ENCODE results near the gene MCEMP1. TPM values are rescaled to one million over a fixed set of nuclear protein-coding genes. Genes with fewer than 3 reads are reported as not detected.

The MCEMP1 gene
- total RNA-seq, 1 donor from 2014 or later: not detected

DNA sequence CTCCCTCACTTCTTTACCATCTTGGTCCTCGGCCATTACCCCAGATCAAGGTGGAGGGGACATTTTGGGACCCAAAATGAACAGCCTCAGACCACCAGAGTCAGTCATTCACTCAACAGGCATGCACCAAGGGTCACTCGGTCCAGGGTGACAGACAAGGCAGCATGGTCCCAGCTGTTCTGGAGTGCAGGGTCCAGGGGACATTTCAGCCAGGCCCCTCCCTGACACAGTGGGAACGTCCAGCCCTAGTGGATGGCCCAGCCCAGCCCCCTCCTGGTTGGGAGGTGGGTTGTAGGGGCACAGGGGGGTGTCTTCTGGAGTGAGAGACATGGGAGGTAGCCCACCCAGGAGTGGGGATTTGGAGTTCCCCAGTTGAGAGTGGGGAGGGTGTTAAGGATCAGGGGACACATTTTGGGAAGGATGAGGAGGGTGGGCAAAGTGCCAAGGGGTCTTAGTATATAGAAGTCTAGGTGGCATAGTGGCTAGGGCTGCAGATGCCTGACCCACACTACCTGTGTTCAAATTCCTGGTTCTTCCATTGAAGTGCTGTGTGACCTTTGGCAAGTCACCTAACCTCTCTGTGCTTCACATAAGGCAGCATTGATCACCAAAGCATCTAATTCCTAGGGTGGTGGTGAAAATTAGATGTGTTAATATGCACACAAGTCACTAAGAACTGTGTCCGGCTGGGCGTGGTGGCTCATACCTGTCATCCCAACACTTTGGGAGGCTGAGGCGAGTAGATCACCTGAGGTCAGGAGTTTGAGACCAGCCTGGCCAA is 27.6 kb downstream of the MCEMP1 start:
- no peak for DNase-seq (ENCODE audit: low spot score, unreplicated experiment)
- Mint-ChIP-seq H3K4me1 (ENCODE audit: low read depth) (no peaks in the 10 kb centered on the region), H3K9me3 (ENCODE audit: low read depth) (no peaks in the 10 kb centered on the region), H3K4me3 (ENCODE audit: low read depth) (no peak overlapping the region), H3K27me3 (peaks cover 43% of the 10 kb centered on the region), H3K27ac (no peak overlapping the region), H3K36me3 (ENCODE audit: insufficient read depth) (no peaks in the 10 kb centered on the region)
- TF ChIP-seq, protein P1, sequence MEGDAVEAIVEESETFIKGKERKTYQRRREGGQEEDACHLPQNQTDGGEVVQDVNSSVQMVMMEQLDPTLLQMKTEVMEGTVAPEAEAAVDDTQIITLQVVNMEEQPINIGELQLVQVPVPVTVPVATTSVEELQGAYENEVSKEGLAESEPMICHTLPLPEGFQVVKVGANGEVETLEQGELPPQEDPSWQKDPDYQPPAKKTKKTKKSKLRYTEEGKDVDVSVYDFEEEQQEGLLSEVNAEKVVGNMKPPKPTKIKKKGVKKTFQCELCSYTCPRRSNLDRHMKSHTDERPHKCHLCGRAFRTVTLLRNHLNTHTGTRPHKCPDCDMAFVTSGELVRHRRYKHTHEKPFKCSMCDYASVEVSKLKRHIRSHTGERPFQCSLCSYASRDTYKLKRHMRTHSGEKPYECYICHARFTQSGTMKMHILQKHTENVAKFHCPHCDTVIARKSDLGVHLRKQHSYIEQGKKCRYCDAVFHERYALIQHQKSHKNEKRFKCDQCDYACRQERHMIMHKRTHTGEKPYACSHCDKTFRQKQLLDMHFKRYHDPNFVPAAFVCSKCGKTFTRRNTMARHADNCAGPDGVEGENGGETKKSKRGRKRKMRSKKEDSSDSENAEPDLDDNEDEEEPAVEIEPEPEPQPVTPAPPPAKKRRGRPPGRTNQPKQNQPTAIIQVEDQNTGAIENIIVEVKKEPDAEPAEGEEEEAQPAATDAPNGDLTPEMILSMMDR (IDR thresholded peaks at IDR 0.05; ENCODE audit: unreplicated experiment): no peak

DNA sequence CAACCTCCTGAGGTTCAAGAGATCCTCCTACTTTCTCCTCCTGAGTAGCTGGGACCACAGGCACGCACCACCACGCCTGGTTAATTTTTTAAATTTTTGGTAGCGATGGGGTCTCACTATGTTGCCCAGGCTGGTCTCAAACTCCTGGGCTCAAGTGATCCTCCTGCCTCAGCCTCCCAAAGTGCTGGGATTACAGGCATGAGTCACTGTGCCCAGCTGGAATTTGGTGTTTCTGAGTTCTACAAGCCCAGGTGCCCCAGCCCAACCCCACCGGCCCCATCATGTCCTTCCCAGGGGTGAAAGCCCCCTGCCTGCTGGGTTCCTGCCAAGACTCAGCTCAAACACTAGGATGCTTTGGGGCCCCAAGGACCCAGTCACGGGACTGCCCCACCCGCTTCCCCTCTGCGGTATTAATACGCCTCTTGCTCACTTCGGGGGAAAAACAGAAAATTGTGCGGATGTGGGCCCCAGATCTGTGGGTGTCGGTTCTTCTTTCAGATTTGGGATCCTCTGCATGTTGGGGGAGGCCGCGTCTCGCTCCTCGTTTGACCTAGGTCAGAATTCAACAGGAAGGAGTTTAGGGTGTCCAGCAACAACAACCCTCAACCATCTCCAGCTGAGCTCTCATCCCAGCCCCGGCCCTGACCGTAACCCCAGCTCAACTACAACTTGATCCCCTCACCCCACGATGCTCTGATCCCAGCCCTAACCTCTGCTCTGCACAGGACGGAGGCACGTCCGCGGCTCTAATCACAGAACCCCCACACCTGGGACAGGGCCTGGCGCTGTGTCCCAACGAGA is 28.7 kb downstream of the MCEMP1 start:
- DNase-seq (ENCODE audit: low spot score, unreplicated experiment): no peak
- H3K27ac Mint-ChIP-seq: no peak overlapping the region
- no peaks in the 10 kb centered on the region for H3K4me1 Mint-ChIP-seq (ENCODE audit: low read depth)
- no peaks in the 10 kb centered on the region for H3K36me3 Mint-ChIP-seq (ENCODE audit: insufficient read depth)
- TF ChIP-seq, protein P1 (IDR thresholded peaks at IDR 0.05; ENCODE audit: unreplicated experiment): no peak
- no peaks in the 10 kb centered on the region for H3K9me3 Mint-ChIP-seq (ENCODE audit: low read depth)
- H3K27me3 Mint-ChIP-seq: peaks cover 39% of the 10 kb centered on the region
- H3K4me3 Mint-ChIP-seq (ENCODE audit: low read depth): no peak overlapping the region

DNA sequence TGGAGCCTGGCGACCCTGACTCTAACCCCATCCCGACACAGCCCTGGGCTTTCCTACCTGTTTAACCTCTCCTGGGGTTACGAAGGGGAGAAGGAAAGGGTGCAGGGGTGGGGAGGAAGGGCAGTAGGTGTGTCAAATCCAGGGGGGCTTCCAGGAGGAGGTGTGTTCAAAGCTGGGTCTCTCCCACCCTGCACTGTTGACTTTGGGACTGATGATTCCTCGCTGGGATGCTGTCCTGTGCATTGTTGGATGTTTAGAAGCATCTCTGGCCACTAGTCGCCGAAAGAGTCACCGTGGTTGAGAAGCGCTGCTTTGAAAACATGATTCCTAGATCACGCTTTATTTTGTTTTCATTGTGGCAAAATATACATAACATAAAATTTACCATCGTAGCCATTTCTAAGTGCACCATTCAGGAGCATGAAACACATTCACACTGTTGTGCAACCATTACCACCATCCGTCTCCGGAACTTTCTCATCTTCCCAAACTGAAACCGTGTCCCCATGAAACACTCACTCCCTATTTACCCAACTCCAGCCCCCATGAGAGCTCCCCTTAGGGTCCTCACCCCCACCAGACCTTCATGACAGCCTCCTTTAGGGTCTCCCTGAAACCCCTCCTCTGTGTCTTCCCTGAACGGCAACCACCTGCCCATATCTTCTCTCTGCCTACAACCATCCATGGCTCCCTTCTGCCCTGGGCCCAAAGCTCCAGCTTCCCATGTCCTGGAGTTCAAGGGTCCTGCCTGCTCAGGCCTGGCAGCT is 29.5 kb downstream of the MCEMP1 start:
- Mint-ChIP-seq H3K27me3 (peaks cover 41% of the 10 kb centered on the region), H3K4me1 (ENCODE audit: low read depth) (no peaks in the 10 kb centered on the region), H3K9me3 (ENCODE audit: low read depth) (no peaks in the 10 kb centered on the region), H3K27ac (no peak overlapping the region), H3K36me3 (ENCODE audit: insufficient read depth) (no peaks in the 10 kb centered on the region), H3K4me3 (ENCODE audit: low read depth) (no peak overlapping the region)
- TF ChIP-seq, protein P1 (IDR thresholded peaks at IDR 0.05; ENCODE audit: unreplicated experiment): no peak
- DNase-seq (ENCODE audit: low spot score, unreplicated experiment): no peak

DNA sequence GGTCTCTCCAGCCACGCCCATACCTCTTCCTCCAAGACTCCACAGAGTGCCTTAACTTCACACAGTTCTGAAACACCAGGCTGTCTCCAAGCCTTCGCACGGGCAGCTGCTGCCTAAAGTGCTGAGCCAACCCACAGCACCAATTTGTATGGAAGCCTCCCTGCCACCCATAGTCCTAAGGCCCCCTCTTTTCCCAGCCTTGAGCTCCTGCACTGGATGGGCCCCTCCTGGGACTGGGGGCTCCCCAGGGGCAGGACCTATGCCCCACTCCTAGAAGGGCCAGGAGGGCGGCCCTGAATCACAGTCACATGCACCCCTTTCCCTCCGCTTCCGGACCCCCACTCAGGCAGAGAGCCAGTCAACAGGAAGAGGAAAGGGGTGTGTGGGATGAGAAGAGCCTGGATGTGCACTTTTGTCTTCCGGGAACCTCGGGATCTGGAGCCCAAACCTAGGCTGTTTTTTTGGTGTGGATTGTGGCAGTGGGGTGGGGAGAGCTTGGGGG is 30.1 kb downstream of the MCEMP1 start:
- TF ChIP-seq, protein P1 (IDR thresholded peaks at IDR 0.05; ENCODE audit: unreplicated experiment): no peak
- no peaks in the 10 kb centered on the region for H3K4me1 Mint-ChIP-seq (ENCODE audit: low read depth)
- no peaks in the 10 kb centered on the region for H3K36me3 Mint-ChIP-seq (ENCODE audit: insufficient read depth)
- H3K9me3 Mint-ChIP-seq (ENCODE audit: low read depth): no peaks in the 10 kb centered on the region
- H3K4me3 Mint-ChIP-seq (ENCODE audit: low read depth): no peak overlapping the region
- H3K27me3 Mint-ChIP-seq: peaks cover 39% of the 10 kb centered on the region
- no peak overlapping the region for H3K27ac Mint-ChIP-seq
- DNase-seq (ENCODE audit: low spot score, unreplicated experiment): no peak
